Mucosa of descending colon (tissue), 3 donors: ENCODE data around the gene FZD8. TPM values are rescaled to one million over a fixed set of nuclear protein-coding genes. Genes with fewer than 3 reads are reported as not detected.

ENCODE experiments used
- ATAC-seq: fragments of 200-7000 bp; cut with Tn5 transposase; one replicate; pipeline ENCODE4 v1.9.1; 2020; ENCODE audit warnings: mild to moderate bottlenecking, moderate library complexity
- DNase-seq, 3 donors: peaks; one replicate each; pipeline ENCODE4 v3.0.0-alpha.2; 2020
- H3K36me3 ChIP-seq: fragments of 200-600 bp; one replicate; pipeline ENCODE4 v1.8.0; 2021; ENCODE audit warnings: low read depth, mild to moderate bottlenecking
- H3K4me1 ChIP-seq: fragments of 200-600 bp; one replicate; pipeline ENCODE4 v1.8.0; 2021; ENCODE audit warnings: low read depth, mild to moderate bottlenecking
- H3K4me3 ChIP-seq: fragments of 200-600 bp; one replicate; pipeline ENCODE4 v1.8.0; 2021; ENCODE audit warnings: mild to moderate bottlenecking
- H3K9me3 ChIP-seq: fragments of 200-600 bp; one replicate; pipeline ENCODE4 v1.8.0; 2021; ENCODE audit warnings: mild to moderate bottlenecking
- intact Hi-C, 2 donors: fragments of 100-400 bp; cut with DNase I in 1 of 2; cut with micrococcal nuclease in 1 of 2; formaldehyde crosslinking; loops; one replicate each; pipeline versions ENCODE4 v1.11.0 to v1.11.1; 2022; cut with DNase I, micrococcal nuclease
- total RNA-seq, 3 donors: library from RNA; stranded (reverse); fragmentation: NEBNext Ultra II Directional in 2 of 3; extraction: Animal tissue kit (Norgen Biotek cat#: 25700) in 2 of 3; gene quantifications; one replicate each; pipeline versions ENCODE4 v1.2.1 to v1.2.4, GENCODE V29; 2021 to 2023
- TF ChIP-seq, protein P1 (sequence below): fragments of 200-600 bp; IDR thresholded peaks from one replicate; pipeline ENCODE4 v1.8.0; 2022; ENCODE audit warnings: antibody characterized with exemption, mild to moderate bottlenecking
- donor health status: DM: no; HTN: no; CAD: no; lungs with moderate emphysema.
- donor health status: DM: no; HTN: no; CAD: no.
- donor health status: DM: no; HTN: yes; CAD: no.

The FZD8 gene
- total RNA-seq, 3 donors from 2014 or later, result 13.4 to 31.3 (median 14.8) TPM

DNA sequence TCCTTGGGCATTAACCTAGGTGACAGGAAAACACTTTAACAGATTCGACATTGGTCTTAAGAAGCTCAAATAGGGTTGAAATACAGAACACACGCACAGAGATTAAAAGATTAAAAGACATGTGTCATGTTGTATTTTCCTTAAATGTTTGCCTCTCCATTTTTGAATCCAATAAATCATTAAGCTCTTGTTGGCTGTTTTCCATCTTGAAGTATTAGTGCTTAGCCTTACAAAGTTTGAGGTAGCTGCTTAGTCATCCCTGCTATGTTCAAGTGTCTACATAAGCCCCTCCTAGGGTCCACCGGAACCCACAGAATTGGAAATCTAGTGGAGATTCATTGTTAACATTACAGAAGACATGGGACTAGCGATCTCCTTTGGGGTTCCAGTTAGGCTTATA, 49.7 kb downstream of the FZD8 start:
- no peaks in the 10 kb centered on the region for H3K4me1 ChIP-seq
- ATAC-seq (no peak), DNase-seq (no peak)
- H3K36me3 ChIP-seq, result no peaks in the 10 kb centered on the region
- H3K9me3 ChIP-seq, result no peaks in the 10 kb centered on the region
- intact Hi-C loops, result no loop called here
- H3K4me3 ChIP-seq, result no peak overlapping the region
- TF ChIP-seq, protein P1, sequence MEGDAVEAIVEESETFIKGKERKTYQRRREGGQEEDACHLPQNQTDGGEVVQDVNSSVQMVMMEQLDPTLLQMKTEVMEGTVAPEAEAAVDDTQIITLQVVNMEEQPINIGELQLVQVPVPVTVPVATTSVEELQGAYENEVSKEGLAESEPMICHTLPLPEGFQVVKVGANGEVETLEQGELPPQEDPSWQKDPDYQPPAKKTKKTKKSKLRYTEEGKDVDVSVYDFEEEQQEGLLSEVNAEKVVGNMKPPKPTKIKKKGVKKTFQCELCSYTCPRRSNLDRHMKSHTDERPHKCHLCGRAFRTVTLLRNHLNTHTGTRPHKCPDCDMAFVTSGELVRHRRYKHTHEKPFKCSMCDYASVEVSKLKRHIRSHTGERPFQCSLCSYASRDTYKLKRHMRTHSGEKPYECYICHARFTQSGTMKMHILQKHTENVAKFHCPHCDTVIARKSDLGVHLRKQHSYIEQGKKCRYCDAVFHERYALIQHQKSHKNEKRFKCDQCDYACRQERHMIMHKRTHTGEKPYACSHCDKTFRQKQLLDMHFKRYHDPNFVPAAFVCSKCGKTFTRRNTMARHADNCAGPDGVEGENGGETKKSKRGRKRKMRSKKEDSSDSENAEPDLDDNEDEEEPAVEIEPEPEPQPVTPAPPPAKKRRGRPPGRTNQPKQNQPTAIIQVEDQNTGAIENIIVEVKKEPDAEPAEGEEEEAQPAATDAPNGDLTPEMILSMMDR, result no peak

GRCh38 chr10:35588836-35589235, 53.3 kb downstream of the FZD8 start:
- DNase-seq (no peak), ATAC-seq (no peak)
- Histone ChIP-seq H3K4me3 (no peak overlapping the region), H3K36me3 (no peaks in the 10 kb centered on the region), H3K9me3 (no peaks in the 10 kb centered on the region), H3K4me1 (no peaks in the 10 kb centered on the region)
- intact Hi-C loops, result no loop called here
- TF ChIP-seq, protein P1, result no peak

Other genes starting within 250 kb of the FZD8 start
- not detected for gene GJD4, start 37.0 kb downstream of the FZD8 start, total RNA-seq